NCI-H146 treated with DMSO at 0.1 percent for 48 hours (cell line): ENCODE data around the gene SLC37A1.

Source experiments
- DNase-seq: peaks from one replicate; lab custom pipeline; 2025; ENCODE audit not compliant: unreplicated experiment; lab: John Stamatoyannopoulos, UW

SLC37A1 gene

GRCh38 chr21:42503711-42504110, 9.9 kb upstream of the SLC37A1 start:
- no peak for DNase-seq

- DNase-seq, result no peak
These were observed 8.4 kb upstream of the SLC37A1 start for GRCh38 chr21:42505090-42505726.

- DNase-seq, result no peak
These were observed 6.2 kb upstream of the SLC37A1 start for GRCh38 chr21:42507418-42507817.

DNA sequence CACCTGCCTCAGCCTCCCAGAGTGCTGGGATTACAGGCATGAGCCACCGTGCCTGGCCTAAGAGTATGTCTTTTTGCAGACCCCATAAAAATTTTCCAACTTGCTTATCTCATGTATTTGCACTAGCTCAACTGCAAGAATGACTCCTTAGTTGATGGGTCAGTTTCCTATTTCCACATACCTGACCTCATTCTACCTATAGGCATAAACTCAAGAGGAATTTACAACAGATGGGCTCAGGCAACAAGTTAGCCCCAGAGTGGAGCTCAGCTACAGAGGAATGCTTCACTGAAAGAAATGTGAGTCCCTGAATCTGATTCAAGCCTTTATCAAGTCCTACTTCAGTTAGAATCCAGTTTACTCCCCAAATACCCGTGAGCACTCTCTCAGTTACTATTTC, 5.3 kb upstream of the SLC37A1 start:
- DNase-seq, result no peak

GRCh38 chr21:42509244-42509643, 4.4 kb upstream of the SLC37A1 start:
- no peak for DNase-seq

DNA sequence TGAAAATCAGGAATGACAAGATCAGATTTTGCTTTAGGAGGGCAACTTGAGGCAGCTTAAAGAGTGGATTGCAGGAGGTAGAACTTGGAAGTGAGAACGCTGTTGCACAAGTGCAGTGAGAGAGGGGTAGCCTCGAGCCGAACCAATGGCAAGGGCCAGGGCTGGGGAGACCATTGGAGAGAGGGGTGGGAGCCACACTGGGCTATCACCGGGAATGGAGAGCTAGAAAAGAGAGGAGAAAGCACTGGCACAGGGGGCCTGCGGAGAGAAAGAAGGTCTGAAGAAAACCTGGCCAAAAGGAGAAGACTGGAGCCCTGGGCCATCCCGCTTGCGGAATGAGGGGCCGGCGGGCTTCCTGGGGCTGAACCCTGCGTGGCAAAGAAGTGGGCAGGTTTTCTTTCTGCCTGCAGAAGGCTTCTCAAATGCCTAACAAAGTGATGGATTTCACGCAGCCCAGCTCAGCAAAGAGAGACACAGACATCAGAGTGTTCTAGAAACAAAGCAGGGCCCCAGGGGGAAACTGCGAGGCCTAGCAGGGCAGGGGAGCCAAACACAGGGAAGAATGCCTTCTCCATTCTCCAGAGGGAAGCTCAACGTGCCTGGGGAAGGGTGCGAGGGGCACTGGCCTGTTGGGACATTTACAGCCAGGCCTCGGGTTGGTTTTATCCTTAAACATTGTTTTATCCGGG, 1.2 kb upstream of the SLC37A1 start:
- no peak for DNase-seq

DNA sequence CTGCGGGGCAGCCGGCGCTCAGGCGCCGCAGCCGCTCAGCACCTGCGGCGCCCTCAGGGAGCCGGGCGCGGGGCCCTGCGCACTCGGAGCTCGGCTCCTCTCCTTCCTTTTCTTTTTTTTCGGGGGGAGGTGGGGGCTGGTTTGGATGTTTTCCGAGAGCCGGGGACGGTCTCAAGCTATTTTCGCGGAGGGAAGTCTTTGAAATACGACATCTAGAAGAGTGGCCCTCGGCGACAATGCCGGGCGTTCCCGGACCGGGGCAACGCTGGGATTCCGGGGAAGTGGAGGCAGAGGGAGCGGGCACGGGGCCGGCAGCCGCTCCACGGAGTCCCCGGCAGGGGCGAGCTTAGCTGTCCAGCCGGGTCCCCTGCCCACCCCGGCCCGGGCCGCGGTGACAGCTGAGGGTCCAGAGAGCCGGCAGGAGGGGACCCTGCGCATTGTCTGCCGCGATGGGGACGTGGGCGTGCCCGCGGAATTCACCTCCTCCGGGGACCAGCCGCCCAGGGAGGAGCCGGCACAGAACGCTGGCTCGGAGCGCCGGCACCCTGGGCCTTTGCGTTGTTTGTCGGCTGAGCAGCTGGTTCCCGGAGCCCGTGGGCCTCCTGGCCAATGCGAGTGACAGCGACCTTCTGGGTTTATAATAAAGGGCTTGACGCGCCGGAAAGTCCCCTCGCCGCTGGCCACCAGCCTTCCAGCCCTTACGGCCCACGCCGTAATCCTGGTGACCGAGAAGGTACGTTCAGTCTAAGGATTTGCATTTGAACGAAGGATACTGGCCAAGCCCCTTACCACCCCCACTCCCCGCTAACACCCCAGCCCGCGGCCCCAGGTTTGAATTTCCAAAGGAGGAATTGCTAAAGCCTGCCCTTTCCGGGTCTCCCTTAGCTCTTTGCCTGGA, 582 bp downstream of the SLC37A1 start:
- peak; percentile 37 for DNase-seq

GRCh38 chr21:42514883-42515228, 1.2 kb downstream of the SLC37A1 start:
- DNase-seq, result no peak

DNA sequence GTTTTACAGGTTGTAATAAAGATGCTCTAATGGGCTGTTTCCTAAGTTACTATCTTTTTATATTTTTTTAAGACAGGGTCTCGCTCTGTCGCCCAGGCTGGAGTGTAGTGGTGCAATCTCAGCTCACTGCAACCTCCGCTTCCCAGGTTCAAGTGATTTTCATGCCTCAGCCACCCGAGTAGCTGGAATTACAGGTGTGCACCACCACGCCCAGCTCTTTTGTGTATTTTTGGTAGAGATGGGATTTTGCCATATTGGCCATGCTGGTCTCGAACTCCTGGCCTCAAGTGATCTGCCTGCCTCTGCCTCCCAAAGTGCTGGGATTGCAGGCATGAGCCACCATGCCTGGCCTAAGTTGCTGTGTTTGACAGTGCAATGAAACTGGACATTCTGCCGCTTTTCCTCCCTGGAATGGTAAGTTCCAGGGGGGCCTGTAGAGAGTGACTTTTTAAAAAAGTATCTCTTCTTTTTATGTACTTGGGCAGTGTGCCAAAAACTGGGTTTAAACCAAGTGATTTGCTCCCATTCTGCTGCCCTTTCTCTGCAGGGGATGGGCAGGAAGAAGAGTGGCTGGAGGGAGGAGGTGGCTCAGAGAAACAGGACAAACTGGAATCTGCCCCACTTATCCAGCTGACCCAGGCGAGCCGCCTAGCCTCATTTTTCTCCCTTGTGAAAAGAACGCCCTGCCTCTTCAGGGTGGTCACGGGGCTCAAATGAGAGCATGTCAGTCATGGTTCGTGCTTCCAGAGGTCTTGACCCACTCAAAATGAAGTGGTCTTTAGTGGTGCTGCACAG, 2.3 kb downstream of the SLC37A1 start:
- no peak for DNase-seq

GRCh38 chr21:42518215-42518614, 4.6 kb downstream of the SLC37A1 start:
- DNase-seq, result no peak

- DNase-seq, result no peak
These were observed 5.0 kb downstream of the SLC37A1 start for GRCh38 chr21:42518626-42519025.

DNA sequence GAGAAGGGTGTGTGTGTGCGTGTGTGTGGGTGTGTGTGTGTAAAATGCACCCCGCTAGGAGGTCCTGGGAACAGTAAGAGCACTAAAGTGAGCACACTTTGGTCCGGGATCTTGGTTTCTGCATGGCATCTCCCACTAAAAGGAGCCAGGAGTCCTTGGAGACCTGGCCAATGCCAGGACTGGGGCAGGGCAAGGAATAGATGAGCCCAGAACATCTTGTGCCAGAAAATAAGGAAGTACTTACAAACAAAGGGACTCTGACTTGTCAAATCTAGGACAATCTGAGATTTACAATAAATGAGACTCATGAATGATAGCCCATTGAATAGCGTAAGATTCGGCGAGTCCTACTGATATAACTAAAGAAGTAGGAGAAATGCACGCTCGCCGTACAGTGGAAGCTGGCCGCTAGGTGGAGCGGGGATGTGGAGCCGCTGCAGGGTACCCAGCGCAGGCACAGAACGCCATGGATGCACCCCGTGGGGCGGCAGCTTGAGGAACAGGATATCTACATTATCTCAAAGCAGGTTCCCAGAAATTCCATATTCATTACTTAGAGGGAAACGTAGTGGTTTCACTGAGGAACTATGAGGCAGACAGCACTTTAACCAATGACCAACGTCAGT, 7.1 kb downstream of the SLC37A1 start:
- DNase-seq, result no peak

GRCh38 chr21:42521384-42521783, 7.7 kb downstream of the SLC37A1 start:
- no peak for DNase-seq

GRCh38 chr21:42521805-42522204, 8.2 kb downstream of the SLC37A1 start:
- no peak for DNase-seq

- no peak for DNase-seq
These were observed 8.6 kb downstream of the SLC37A1 start for GRCh38 chr21:42522271-42522670.

DNA sequence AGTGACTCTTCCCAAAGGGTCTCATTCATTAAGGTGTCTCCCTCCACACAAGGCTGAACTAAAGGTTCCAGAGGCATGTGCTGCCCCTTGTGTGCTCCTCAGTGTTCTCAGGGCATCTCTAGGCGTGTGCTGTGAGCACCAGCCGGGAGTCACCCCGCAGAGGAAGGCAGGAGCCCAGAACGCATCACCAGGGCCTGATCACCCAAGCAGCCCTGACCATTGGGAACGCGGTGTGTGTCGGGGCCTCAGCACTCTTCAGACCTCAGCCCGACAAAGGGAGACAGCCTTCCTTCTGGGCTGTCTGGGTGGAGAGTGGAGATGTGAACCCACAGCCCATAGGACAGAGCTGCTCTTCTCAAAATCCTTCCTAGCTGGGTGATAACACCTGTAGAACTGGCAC, 9.1 kb downstream of the SLC37A1 start:
- DNase-seq, result no peak

DNA sequence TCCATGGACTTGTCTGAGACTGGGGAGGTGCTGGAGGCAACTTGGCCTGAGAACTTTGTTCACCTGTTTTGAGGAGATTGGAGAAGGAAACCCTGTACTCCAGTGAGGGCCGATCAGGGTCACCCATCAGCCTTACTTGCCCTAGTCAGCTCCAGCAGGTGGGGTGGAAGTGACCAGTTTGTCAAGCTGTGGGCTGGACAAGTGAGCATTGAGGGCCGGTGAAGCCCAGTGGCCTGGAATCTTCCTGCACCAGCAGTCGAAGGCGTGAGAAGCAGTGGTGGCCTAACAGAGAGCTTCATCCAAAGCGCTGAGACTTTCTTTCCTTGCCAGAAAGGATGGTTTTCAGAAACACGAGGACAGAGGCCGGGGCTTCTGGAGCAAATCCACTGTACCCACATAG, 9.6 kb downstream of the SLC37A1 start:
- DNase-seq, result no peak

- no peak for DNase-seq
These were observed 10.3 kb downstream of the SLC37A1 start for GRCh38 chr21:42523941-42524340.

DNA sequence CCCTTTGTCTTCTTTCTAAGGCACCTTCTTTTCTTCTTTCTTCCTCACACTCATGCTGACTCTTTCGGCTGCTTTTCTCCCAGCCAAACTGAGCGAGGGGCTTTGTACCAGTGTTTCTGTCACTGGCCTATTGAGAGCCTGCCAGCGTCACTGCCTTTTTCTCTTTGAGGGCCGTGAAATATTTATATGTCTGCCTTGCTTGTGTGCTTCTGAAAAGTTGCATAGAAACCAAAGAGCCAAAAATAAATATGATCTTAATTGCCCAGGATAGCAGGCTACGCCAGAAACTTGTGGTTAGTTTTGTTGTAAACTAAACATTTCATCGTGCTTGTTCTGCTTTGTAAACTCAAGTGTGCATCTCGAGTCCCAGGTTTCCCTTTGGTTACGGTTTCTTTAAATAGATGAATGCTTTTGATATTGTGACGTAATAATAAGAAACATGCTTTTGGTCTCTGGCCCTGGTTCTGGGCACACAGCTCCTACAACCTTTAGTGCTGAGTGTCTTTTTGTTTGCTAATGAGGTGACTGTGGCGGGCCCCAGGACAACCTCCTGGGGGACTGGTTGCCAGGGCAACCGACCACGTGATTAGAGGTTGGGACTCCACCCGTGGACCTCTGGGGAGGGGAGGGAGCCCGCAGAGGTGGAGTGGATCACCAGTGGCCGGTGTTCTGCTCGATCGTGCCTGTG, 10.8 kb downstream of the SLC37A1 start:
- no peak for DNase-seq

- no peak for DNase-seq
These were observed 11.5 kb downstream of the SLC37A1 start for GRCh38 chr21:42525029-42525581.
